GM18499 (cell line): Measurements from ENCODE around the gene TMEM198.

Experiments used
- ATAC-seq: cut with Tn5 transposase; IDR thresholded peaks from one replicate; pipeline ENCODE4 v1.9.1; 2021; ENCODE audit warnings: moderate number of reproducible peaks; ENCODE audit not compliant: insufficient read depth, unreplicated experiment

TMEM198 gene

GRCh38 chr2:219560037-219560892 is 16.4 kb downstream of the TMEM198 start:
- ATAC-seq: no peak

- ATAC-seq: no peak
These were observed 17.0 kb downstream of the TMEM198 start for GRCh38 chr2:219560893-219561178.

GRCh38 chr2:219561179-219562048 is 17.6 kb downstream of the TMEM198 start:
- ATAC-seq: no peak

- ATAC-seq: no peak
These were observed 18.5 kb downstream of the TMEM198 start for GRCh38 chr2:219562049-219563020.

GRCh38 chr2:219563271-219563928 is 19.6 kb downstream of the TMEM198 start:
- no peak for ATAC-seq

GRCh38 chr2:219565130-219566080 is 21.6 kb downstream of the TMEM198 start:
- no peak for ATAC-seq

GRCh38 chr2:219566640-219567039 is 22.8 kb downstream of the TMEM198 start:
- ATAC-seq: no peak

GRCh38 chr2:219567131-219567530 is 23.3 kb downstream of the TMEM198 start:
- no peak for ATAC-seq

- ATAC-seq: no peak
These were observed 24.0 kb downstream of the TMEM198 start for GRCh38 chr2:219567791-219568361.

GRCh38 chr2:219569041-219569440 is 25.2 kb downstream of the TMEM198 start:
- ATAC-seq: no peak

GRCh38 chr2:219569635-219570034 is 25.8 kb downstream of the TMEM198 start:
- no peak for ATAC-seq

- ATAC-seq: no peak
These were observed 26.5 kb downstream of the TMEM198 start for GRCh38 chr2:219570194-219570923.

GRCh38 chr2:219570924-219571310 is 27.1 kb downstream of the TMEM198 start:
- no peak for ATAC-seq

GRCh38 chr2:219571311-219572236 is 27.7 kb downstream of the TMEM198 start, which contains the start of gene OBSL1:
Gene OBSL1, minus strand, starts transcription at chr2:219571539. Its CDS starts 307 bp downstream, at chr2:219571232.
- ATAC-seq: no peak

GRCh38 chr2:219572237-219573001 is 28.6 kb downstream of the TMEM198 start, which contains the start of gene INHA:
Gene INHA, plus strand, starts transcription at chr2:219572310. Its CDS starts 65 bp downstream, at chr2:219572375.
- ATAC-seq: no peak

GRCh38 chr2:219573166-219573565 is 29.3 kb downstream of the TMEM198 start:
- ATAC-seq: no peak
